NCI-H69 (cell line): ENCODE results near the gene PLK2.
A peak's percentile ranks its signal among the peaks of the same experiment; 100 is the strongest.

ENCODE experiments used
- DNase-seq: peaks from one replicate; lab custom pipeline; 2025; lab: John Stamatoyannopoulos, UW

PLK2 gene

GRCh38 chr5:58477760-58478376 lies 18.0 kb upstream of the PLK2 start:
- DNase-seq: peak; percentile 41

- no peak for DNase-seq
Measured at GRCh38 chr5:58475404-58475803, 15.5 kb upstream of the PLK2 start.

GRCh38 chr5:58469896-58470295 lies 10.0 kb upstream of the PLK2 start:
- no peak for DNase-seq

- DNase-seq: peak; percentile 59
Measured at GRCh38 chr5:58466939-58467338, 7.1 kb upstream of the PLK2 start.

- DNase-seq: peak; percentile 77
Measured at GRCh38 chr5:58462623-58463230, 2.8 kb upstream of the PLK2 start.

GRCh38 chr5:58462154-58462553 lies 2.3 kb upstream of the PLK2 start:
- peak; percentile 95 for DNase-seq

- DNase-seq: peak; percentile 93
Measured at GRCh38 chr5:58460732-58461286, 923 bp upstream of the PLK2 start.

GRCh38 chr5:58459146-58460001 lies 512 bp downstream of the PLK2 start:
- peak; percentile 74 for DNase-seq

- DNase-seq: peak; percentile 53
Measured at GRCh38 chr5:58458743-58459145, 1.1 kb downstream of the PLK2 start.

- DNase-seq: no peak
Measured at GRCh38 chr5:58458141-58458742, 1.6 kb downstream of the PLK2 start.

- DNase-seq: no peak
Measured at GRCh38 chr5:58457050-58457449, 2.8 kb downstream of the PLK2 start.

- DNase-seq: no peak
Measured at GRCh38 chr5:58456486-58456885, 3.4 kb downstream of the PLK2 start.

- no peak for DNase-seq
Measured at GRCh38 chr5:58456026-58456425, 3.9 kb downstream of the PLK2 start.

GRCh38 chr5:58455480-58455879 lies 4.4 kb downstream of the PLK2 start:
- DNase-seq: no peak

- DNase-seq: no peak
Measured at GRCh38 chr5:58455066-58455465, 4.8 kb downstream of the PLK2 start.

- no peak for DNase-seq
Measured at GRCh38 chr5:58454025-58454424, 5.9 kb downstream of the PLK2 start.

GRCh38 chr5:58453306-58453705 lies 6.6 kb downstream of the PLK2 start:
- no peak for DNase-seq

- DNase-seq: peak; percentile 22
Measured at GRCh38 chr5:58452566-58453258, 7.2 kb downstream of the PLK2 start.

GRCh38 chr5:58451732-58452565 lies 7.9 kb downstream of the PLK2 start:
- DNase-seq: no peak

- DNase-seq: no peak
Measured at GRCh38 chr5:58450811-58451629, 8.9 kb downstream of the PLK2 start.
